Sigmoid colon (tissue), 4 donors: ENCODE results near the gene CCDC190.

Experiments used
- CTCF ChIP-seq, 4 experiments: fragments of 450-650 bp in 3 of 4; fragments of 200-600 bp in 1 of 4; IDR thresholded peaks; one replicate each; pipeline ENCODE4 v1.5.1; 2016 to 2019; ENCODE audit warnings: antibody characterized with exemption in 4 of 4, mild to moderate bottlenecking in 3 of 4, moderate library complexity in 2 of 4
- EP300 ChIP-seq, 4 donors: sonication (generic); formaldehyde crosslinking; IDR thresholded peaks; one replicate each; pipeline ENCODE4 v1.6.1; 2017; ENCODE audit warnings: antibody characterized with exemption in 4 of 4
- POLR2A ChIP-seq, 2 donors: fragments of 450-650 bp; IDR thresholded peaks; one replicate each; pipeline ENCODE4 v1.6.1; 2016; ENCODE audit warnings: antibody characterized with exemption in 2 of 2, mild to moderate bottlenecking in 2 of 2, moderate library complexity in 2 of 2
- POLR2AphosphoS5 ChIP-seq, 4 donors: sonication (generic); formaldehyde crosslinking; IDR thresholded peaks; one replicate each; pipeline ENCODE4 v1.6.1; 2017; ENCODE audit warnings: antibody characterized with exemption in 4 of 4

GRCh38 chr1:162835157-162835899, 25.6 kb downstream of the CCDC190 start:
- no peak for TF ChIP-seq POLR2A (IDR thresholded peaks at IDR 0.05)
- TF ChIP-seq CTCF (IDR thresholded peaks at IDR 0.05): no peak
- no peak for TF ChIP-seq EP300 (IDR thresholded peaks at IDR 0.05)
- TF ChIP-seq POLR2AphosphoS5 (IDR thresholded peaks at IDR 0.05): no peak
